Upper lobe of right lung (tissue), 1 donor: ENCODE measurements around the gene TACC2. TPM values are rescaled to one million over a fixed set of nuclear protein-coding genes. Genes with fewer than 3 reads are reported as not detected.
A peak's percentile ranks its signal among the peaks of the same experiment; 100 is the strongest.

Source experiments
- ATAC-seq: fragments of 200-7000 bp; cut with Tn5 transposase; one replicate; pipeline ENCODE4 v1.9.1; 2020; ENCODE audit warnings: mild to moderate bottlenecking, moderate library complexity
- DNase-seq: peaks from one replicate; pipeline ENCODE4 v3.0.0-alpha.2; 2020
- H3K27ac ChIP-seq: fragments of 200-600 bp; one replicate; pipeline ENCODE4 v1.8.0; 2022
- H3K27me3 ChIP-seq: fragments of 200-600 bp; one replicate; pipeline ENCODE4 v1.8.0; 2022; ENCODE audit warnings: mild to moderate bottlenecking
- H3K36me3 ChIP-seq: fragments of 200-600 bp; one replicate; pipeline ENCODE4 v1.8.0; 2022
- H3K4me1 ChIP-seq: fragments of 200-600 bp; one replicate; pipeline ENCODE4 v1.8.0; 2022
- H3K4me3 ChIP-seq: fragments of 200-600 bp; one replicate; pipeline ENCODE4 v1.8.0; 2022; ENCODE audit warnings: mild to moderate bottlenecking
- H3K9me3 ChIP-seq: fragments of 200-600 bp; one replicate; pipeline ENCODE4 v1.8.0; 2022
- CTCF ChIP-seq: fragments of 200-600 bp; IDR thresholded peaks from one replicate; pipeline ENCODE4 v1.8.0; 2022; ENCODE audit warnings: antibody characterized with exemption
- intact Hi-C: fragments of 100-400 bp; cut with DNase I; formaldehyde crosslinking; loops from one replicate; pipeline ENCODE4 v1.11.0; 2022
- total RNA-seq: library from RNA; stranded (reverse); fragmentation: NEBNext Ultra II Directional; extraction: Animal tissue kit (Norgen Biotek cat#: 25700); gene quantifications from one replicate; pipeline ENCODE4 v1.2.1, GENCODE V29; 2021
- donor health status: DM: no; HTN: yes; CAD: no; lungs with severe emphysema.

TACC2 gene
- total RNA-seq, 1 donor from 2014 or later, result 236 TPM

GRCh38 chr10:122112625-122113160 is 123.7 kb downstream of the TACC2 start:
- TF ChIP-seq CTCF, result peak; percentile 56
- Histone ChIP-seq H3K4me3 (peak overlapping the region; percentile 63), H3K9me3 (no peaks in the 10 kb centered on the region), H3K36me3 (no peaks in the 10 kb centered on the region), H3K4me1 (peaks cover 26% of the 10 kb centered on the region), H3K27me3 (no peaks in the 10 kb centered on the region), H3K27ac (peak overlapping the region; percentile 99)
- ATAC-seq (peak; percentile 94), DNase-seq (peak; percentile 93)
- intact Hi-C loops, result loop anchor here (10.0 kb wide), 1 partner anchor 58 kb away; no protein-coding TSS in a partner anchor

- intact Hi-C loops, result loop anchor here (10.0 kb wide), 1 partner anchor 59 kb away; no protein-coding TSS in a partner anchor
- no peaks in the 10 kb centered on the region for H3K27me3 ChIP-seq
- peak; percentile 36 for TF ChIP-seq CTCF
- no peaks in the 10 kb centered on the region for H3K36me3 ChIP-seq
- H3K4me3 ChIP-seq, result peak overlapping the region; percentile 63
- H3K4me1 ChIP-seq, result peaks cover 26% of the 10 kb centered on the region
- ATAC-seq (peak; percentile 69), DNase-seq (peak; percentile 89)
- H3K27ac ChIP-seq, result peak overlapping the region; percentile 99
- H3K9me3 ChIP-seq, result no peaks in the 10 kb centered on the region
These were observed 124.4 kb downstream of the TACC2 start for GRCh38 chr10:122113161-122113944.

GRCh38 chr10:122113945-122114747 is 125.2 kb downstream of the TACC2 start:
- TF ChIP-seq CTCF, result no peak
- no peak for ATAC-seq
- H3K4me3 ChIP-seq, result peak overlapping the region; percentile 63
- H3K27me3 ChIP-seq, result no peaks in the 10 kb centered on the region
- H3K9me3 ChIP-seq, result no peaks in the 10 kb centered on the region
- no peaks in the 10 kb centered on the region for H3K36me3 ChIP-seq
- intact Hi-C loops, result loop anchor here (10.0 kb wide), 1 partner anchor 59 kb away; no protein-coding TSS in a partner anchor
- DNase-seq, result no peak
- peaks cover 26% of the 10 kb centered on the region for H3K4me1 ChIP-seq
- H3K27ac ChIP-seq, result peak overlapping the region; percentile 99

GRCh38 chr10:122115874-122116273 is 126.9 kb downstream of the TACC2 start:
- Histone ChIP-seq H3K9me3 (no peaks in the 10 kb centered on the region), H3K27ac (peak overlapping the region; percentile 0), H3K4me3 (no peak overlapping the region), H3K4me1 (peaks cover 34% of the 10 kb centered on the region), H3K27me3 (no peaks in the 10 kb centered on the region), H3K36me3 (no peaks in the 10 kb centered on the region)
- ATAC-seq (no peak), DNase-seq (no peak)
- TF ChIP-seq CTCF, result no peak
- intact Hi-C loops, result loop anchor here (10.0 kb wide), 1 partner anchor 61 kb away; no protein-coding TSS in a partner anchor

GRCh38 chr10:122116331-122116730 is 127.4 kb downstream of the TACC2 start:
- Histone ChIP-seq H3K4me1 (peaks cover 34% of the 10 kb centered on the region), H3K27me3 (no peaks in the 10 kb centered on the region)
- intact Hi-C loops, result loop anchor here (10.0 kb wide), 1 partner anchor 62 kb away; no protein-coding TSS in a partner anchor

More at GRCh38 chr10:122116331-122116730, 127.4 kb downstream of the TACC2 start:
- DNase-seq, result no peak
- H3K4me3 ChIP-seq, result no peak overlapping the region
- no peak for TF ChIP-seq CTCF
- no peaks in the 10 kb centered on the region for H3K36me3 ChIP-seq
- ATAC-seq, result no peak
- peak overlapping the region; percentile 0 for H3K27ac ChIP-seq
- no peaks in the 10 kb centered on the region for H3K9me3 ChIP-seq
